ENCODE data around the gene CDK13. TPM values are rescaled to one million over a fixed set of nuclear protein-coding genes. Genes with fewer than 3 reads are reported as not detected.
A peak's percentile ranks its signal among the peaks of the same experiment; 100 is the strongest.

CDK13 gene
- total RNA-seq, 6 experiments from 2014 or later: 21.2 to 35.2 (median 27.1) TPM

GRCh38 chr7:40000734-40001315, 50.8 kb downstream of the CDK13 start:
- no peak overlapping the region for H3K4me3 ChIP-seq

GRCh38 chr7:40001649-40002048, 51.6 kb downstream of the CDK13 start:
- Histone ChIP-seq H3K9me3 (no peaks in the 10 kb centered on the region), H3K27me3 (no peaks in the 10 kb centered on the region), H3K4me1 (no peaks in the 10 kb centered on the region), H3K36me3 (peaks cover 0 to 13% (median 0%) of the 10 kb centered on the region in 4 donors), H3K4me3 (no peak overlapping the region), H3K27ac (no peak overlapping the region)
- intact Hi-C loops (cut with DNase I): no loop called here
- WGBS (ENCODE audit: insufficient coverage, low coverage, low lambda C conversion rate, missing lambda C conversion rate): 92% methylated on average over 3 of the region's 3 CpGs
- TF ChIP-seq POLR2A (IDR thresholded peaks at IDR 0.05) (no peak), CTCF (IDR thresholded peaks at IDR 0.05) (no peak)
- no peak for DNase-seq
- no peak for ATAC-seq

More at GRCh38 chr7:40000734-40001315, 50.8 kb downstream of the CDK13 start:
- no peaks in the 10 kb centered on the region for H3K9me3 ChIP-seq
- TF ChIP-seq POLR2A (IDR thresholded peaks at IDR 0.05): no peak
- no peak for TF ChIP-seq CTCF (IDR thresholded peaks at IDR 0.05)
- whole genome bisulfite sequencing (ENCODE audit: insufficient coverage, low coverage, low lambda C conversion rate, missing lambda C conversion rate): 83% methylated on average over 6 of the region's 6 CpGs
- intact Hi-C loops (cut with DNase I): no loop called here
- DNase-seq: no peak
- no peaks in the 10 kb centered on the region for H3K27me3 ChIP-seq
- no peak for ATAC-seq
- H3K36me3 ChIP-seq: peaks cover 0 to 13% (median 0%) of the 10 kb centered on the region in 4 donors
- H3K4me1 ChIP-seq: no peaks in the 10 kb centered on the region
- H3K27ac ChIP-seq: no peak overlapping the region

- no peak for DNase-seq
- WGBS (ENCODE audit: insufficient coverage, low coverage, low lambda C conversion rate, missing lambda C conversion rate): 59% methylated on average over 4 of the region's 4 CpGs
- TF ChIP-seq CTCF (IDR thresholded peaks at IDR 0.05) (no peak), POLR2A (IDR thresholded peaks at IDR 0.05) (no peak)
Observed at GRCh38 chr7:40003597-40003996, 53.5 kb downstream of the CDK13 start.

GRCh38 chr7:40008223-40008815, 58.3 kb downstream of the CDK13 start:
- ATAC-seq (peak in 2 of 4 donors; percentile 74 to 86), DNase-seq (no peak)
- Histone ChIP-seq H3K4me1 (peaks cover 0 to 7% (median 0%) of the 10 kb centered on the region in 4 donors), H3K4me3 (no peak overlapping the region), H3K9me3 (no peaks in the 10 kb centered on the region), H3K36me3 (no peaks in the 10 kb centered on the region), H3K27ac (no peak overlapping the region), H3K27me3 (no peaks in the 10 kb centered on the region)
- TF ChIP-seq POLR2A (IDR thresholded peaks at IDR 0.05): no peak
- no peak for TF ChIP-seq CTCF (IDR thresholded peaks at IDR 0.05)
- intact Hi-C loops (cut with DNase I): no loop called here
- 45% methylated on average over 2 of the region's 2 CpGs for WGBS (ENCODE audit: insufficient coverage, low coverage, low lambda C conversion rate, missing lambda C conversion rate)

More at GRCh38 chr7:40003597-40003996, 53.5 kb downstream of the CDK13 start:
- no peak for ATAC-seq
- Histone ChIP-seq H3K4me3 (no peak overlapping the region), H3K27me3 (no peaks in the 10 kb centered on the region), H3K36me3 (peaks cover 0 to 8% (median 0%) of the 10 kb centered on the region in 4 donors), H3K4me1 (no peaks in the 10 kb centered on the region), H3K9me3 (no peaks in the 10 kb centered on the region), H3K27ac (no peak overlapping the region)
- intact Hi-C loops (cut with DNase I): no loop called here

Data from right lobe of liver (tissue), 6 donors.